Neuronal stem cell (in vitro differentiated cells): ENCODE data around the gene RAB34.

Source experiments
- DNase-seq: peaks from one replicate; pipeline ENCODE4 v3.0.0-alpha.2; 2013; ENCODE audit warnings: low spot score
- H2AFZ ChIP-seq: one replicate; pipeline ENCODE4 v1.6.1; 2013; ENCODE audit warnings: mild to moderate bottlenecking, low read length, inconsistent platforms
- H2AK5ac ChIP-seq: 2 replicates; pipeline ENCODE4 v1.6.1; 2013; ENCODE audit warnings: low read depth, mild to moderate bottlenecking, inconsistent platforms, low read length, moderate library complexity, mixed read lengths
- H2BK120ac ChIP-seq: 2 replicates; pipeline ENCODE4 v1.6.1; 2013; ENCODE audit warnings: low read depth, mild to moderate bottlenecking, inconsistent platforms, low read length, moderate library complexity, mixed read lengths
- H2BK12ac ChIP-seq: one replicate; pipeline ENCODE4 v1.6.1; 2013; ENCODE audit warnings: low read length, inconsistent platforms
- H2BK15ac ChIP-seq: 2 replicates; pipeline ENCODE4 v1.6.1; 2013; ENCODE audit warnings: mild to moderate bottlenecking, low read length, inconsistent platforms, mixed read lengths
- H2BK5ac ChIP-seq: one replicate; pipeline ENCODE4 v1.6.1; 2013; ENCODE audit warnings: inconsistent platforms, mild to moderate bottlenecking, low read length, moderate library complexity
- H3K14ac ChIP-seq: one replicate; pipeline ENCODE4 v1.6.1; 2013; ENCODE audit warnings: low read length, inconsistent platforms
- H3K18ac ChIP-seq: 2 replicates; pipeline ENCODE4 v1.6.1; 2013; ENCODE audit warnings: low read length, inconsistent platforms
- H3K23ac ChIP-seq: 2 replicates; pipeline ENCODE4 v1.6.1; 2013; ENCODE audit warnings: low read depth, mild to moderate bottlenecking, mixed read lengths, low read length, inconsistent platforms; ENCODE audit not compliant: poor library complexity
- H3K27ac ChIP-seq: replicated peaks from 3 replicates; pipeline ENCODE4 v1.5.1; 2013; ENCODE audit warnings: low read length, inconsistent platforms
- H3K27me3 ChIP-seq, 3 experiments: 2 replicates each; pipeline ENCODE4 v1.6.1; 2013; ENCODE audit warnings: low read length in 3 of 3, mild to moderate bottlenecking in 2 of 3, inconsistent platforms in 1 of 3, low read depth in 1 of 3, mixed read lengths in 1 of 3, moderate library complexity in 1 of 3; ENCODE audit not compliant: control insufficient read depth in 3 of 3, insufficient read depth in 3 of 3
- H3K36me3 ChIP-seq, 2 donors: replicated peaks in 1 of 2; 2 replicates each; pipeline ENCODE4 v1.6.1; 2013; ENCODE audit warnings: low read length in 2 of 2; ENCODE audit not compliant: control insufficient read depth in 2 of 2, insufficient read depth in 2 of 2
- H3K4ac ChIP-seq: 2 replicates; pipeline ENCODE4 v1.6.1; 2013; ENCODE audit warnings: inconsistent platforms, mild to moderate bottlenecking, low read length, moderate library complexity
- H3K4me1 ChIP-seq, 2 donors: 1 replicate in 1 of 2; 2 replicates in 1 of 2; pipeline ENCODE4 v1.6.1; 2013; ENCODE audit warnings: low read length in 2 of 2, low read depth in 1 of 2; ENCODE audit not compliant: control insufficient read depth in 2 of 2, insufficient read depth in 1 of 2
- H3K4me2 ChIP-seq: one replicate; pipeline ENCODE4 v1.6.1; 2013; ENCODE audit warnings: mild to moderate bottlenecking, low read length, inconsistent platforms; ENCODE audit not compliant: insufficient read depth, poor library complexity, severe bottlenecking
- H3K4me3 ChIP-seq, 2 donors: 2 replicates each; pipeline ENCODE4 v1.5.1; 2013; ENCODE audit warnings: low read length in 2 of 2, mild to moderate bottlenecking in 2 of 2, inconsistent platforms in 1 of 2, moderate library complexity in 1 of 2
- H3K79me1 ChIP-seq: one replicate; pipeline ENCODE4 v1.6.1; 2013; ENCODE audit warnings: low read depth, mild to moderate bottlenecking, inconsistent platforms, low read length, moderate library complexity
- H3K9ac ChIP-seq: one replicate; pipeline ENCODE4 v1.6.1; 2013; ENCODE audit warnings: mild to moderate bottlenecking, low read depth, low read length, inconsistent platforms; ENCODE audit not compliant: poor library complexity
- H3K9me3 ChIP-seq, 2 donors: replicated peaks in 1 of 2; 2 replicates each; pipeline versions ENCODE3 to v1.6.1; 2013; ENCODE audit warnings: low read length in 2 of 2, mild to moderate bottlenecking in 2 of 2, inconsistent platforms in 1 of 2, low read depth in 1 of 2, mixed read lengths in 1 of 2, moderate library complexity in 1 of 2; ENCODE audit not compliant: control insufficient read depth in 2 of 2, insufficient read depth in 1 of 2
- H4K8ac ChIP-seq: one replicate; pipeline ENCODE4 v1.6.1; 2013; ENCODE audit warnings: low read depth, mild to moderate bottlenecking, inconsistent platforms, low read length, moderate library complexity
- H4K91ac ChIP-seq: one replicate; pipeline ENCODE4 v1.6.1; 2013; ENCODE audit warnings: low read length, low read depth, mild to moderate bottlenecking, inconsistent platforms; ENCODE audit not compliant: poor library complexity
- WGBS, 2 donors: extraction: QIAGEN DNeasy Blood & Tissue Kit; methylation state at CpG; one replicate each; pipeline ENCODE4 v1.1.7; 2013; ENCODE audit warnings: missing lambda C conversion rate in 2 of 2, mixed read lengths in 1 of 2; ENCODE audit not compliant: insufficient read length in 2 of 2, insufficient replicate concordance in 1 of 2; ENCODE audit errors: extremely low coverage in 2 of 2; 5-methylcytosine and 5-hydroxymethylcytosine counted together

RAB34 gene

GRCh38 chr17:28746611-28747050 lies 29.0 kb upstream of the RAB34 start:
- Histone ChIP-seq H3K14ac (no peak overlapping the region), H4K91ac (no peak overlapping the region), H3K4ac (no peak overlapping the region), H2BK15ac (no peak overlapping the region), H3K9me3 (peaks cover 0 to 3% of the 10 kb centered on the region in 2 donors), H3K9ac (peak overlapping the region; percentile 9), H3K27ac (peak overlapping the region; percentile 72), H2BK12ac (no peak overlapping the region), H3K27me3 (no peaks in the 10 kb centered on the region), H3K23ac (peak overlapping the region; percentile 40), H3K4me2 (peak overlapping the region; percentile 52), H2BK120ac (no peak overlapping the region), H4K8ac (no peak overlapping the region), H2BK5ac (peak overlapping the region; percentile 32), H3K4me3 (peak overlapping the region; percentile 9 to 74), H3K36me3 (peaks cover 50 to 72% of the 10 kb centered on the region in 2 donors), H3K18ac (peak overlapping the region; percentile 70), H3K79me1 (peaks cover 27% of the 10 kb centered on the region), H3K4me1 (peaks cover 19 to 30% of the 10 kb centered on the region in 2 donors), H2AK5ac (no peak overlapping the region), H2AFZ (no peak overlapping the region)
- no CpG with 5 or more reads among the region's 5 CpGs for WGBS, 2 donors
- DNase-seq, result no peak

- Histone ChIP-seq H3K27me3 (no peaks in the 10 kb centered on the region), H3K4me2 (peak overlapping the region; percentile 73), H2BK12ac (peak overlapping the region; percentile 65), H3K36me3 (peaks cover 46 to 71% of the 10 kb centered on the region in 2 donors), H2BK5ac (peak overlapping the region; percentile 100), H4K8ac (no peak overlapping the region), H3K79me1 (peaks cover 27% of the 10 kb centered on the region), H3K4ac (peak overlapping the region; percentile 13), H3K23ac (no peak overlapping the region), H2BK15ac (peak overlapping the region; percentile 99), H2BK120ac (peak overlapping the region; percentile 16), H3K14ac (no peak overlapping the region), H4K91ac (no peak overlapping the region), H3K9me3 (peaks cover 0 to 6% of the 10 kb centered on the region in 2 donors), H3K9ac (peak overlapping the region; percentile 95), H3K4me1 (peaks cover 19 to 30% of the 10 kb centered on the region in 2 donors), H3K27ac (peak overlapping the region; percentile 100), H2AFZ (no peak overlapping the region), H3K4me3 (peak overlapping the region; percentile 74 to 98), H2AK5ac (peak overlapping the region; percentile 100), H3K18ac (peak overlapping the region; percentile 100)
- WGBS, 2 donors, result no CpG with 5 or more reads among the region's 4 CpGs
- DNase-seq, result no peak
Measured at GRCh38 chr17:28745786-28746411, 28.2 kb upstream of the RAB34 start.

DNA sequence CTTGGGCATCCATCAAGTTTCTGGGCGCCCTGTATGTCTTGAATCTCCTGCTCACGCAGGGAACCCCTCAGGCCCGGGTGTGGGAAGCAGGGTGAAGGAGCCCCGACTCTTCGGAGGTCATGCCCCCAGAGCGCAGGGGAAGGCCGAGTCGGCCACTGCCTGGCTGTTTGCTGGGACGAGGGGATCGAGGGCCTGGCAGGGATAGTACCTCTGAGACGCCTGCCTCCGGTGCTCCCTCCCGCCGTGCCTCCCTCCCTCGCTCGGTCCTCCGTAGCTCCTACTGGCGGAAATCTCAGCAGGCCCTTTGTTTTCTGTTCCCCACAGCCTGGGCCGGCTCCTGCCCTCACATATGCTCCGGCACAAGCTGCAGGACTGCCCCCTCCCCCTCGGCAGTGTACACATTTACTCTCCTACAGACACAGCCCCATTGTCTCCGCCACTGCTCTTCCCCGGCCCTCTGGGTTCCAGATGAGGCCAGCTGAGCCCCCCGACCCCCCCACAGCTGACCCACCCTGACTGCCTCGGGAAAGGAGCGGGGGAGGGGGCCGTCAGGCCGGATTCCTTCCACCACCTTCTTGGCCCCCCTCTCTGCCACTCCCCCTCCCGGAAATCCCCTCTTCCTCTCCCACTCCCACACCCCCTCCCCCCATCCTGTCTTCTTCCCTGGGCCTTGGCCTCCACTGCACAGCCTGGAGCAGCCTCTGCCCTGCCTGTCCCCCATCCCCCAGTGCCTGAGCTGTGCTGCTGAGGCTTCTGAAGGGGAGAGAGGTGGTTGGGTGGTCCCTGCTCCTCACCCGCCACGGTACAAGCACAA lies 27.5 kb upstream of the RAB34 start:
- Histone ChIP-seq H2BK15ac (peak overlapping the region; percentile 99), H3K27ac (peak overlapping the region; percentile 100), H3K4me3 (peak overlapping the region; percentile 74 to 98), H4K91ac (peak overlapping the region; percentile 66), H2BK12ac (peak overlapping the region; percentile 93), H3K4me2 (peak overlapping the region; percentile 73), H4K8ac (peak overlapping the region; percentile 95), H3K79me1 (peaks cover 27% of the 10 kb centered on the region), H3K4ac (peak overlapping the region; percentile 93), H2AK5ac (peak overlapping the region; percentile 100), H2BK120ac (peak overlapping the region; percentile 100), H2BK5ac (peak overlapping the region; percentile 100), H3K27me3 (no peaks in the 10 kb centered on the region), H2AFZ (no peak overlapping the region), H3K14ac (peak overlapping the region; percentile 91), H3K18ac (peak overlapping the region; percentile 100), H3K4me1 (peaks cover 19 to 26% of the 10 kb centered on the region in 2 donors), H3K9me3 (peaks cover 0 to 9% of the 10 kb centered on the region in 2 donors), H3K23ac (peak overlapping the region; percentile 95), H3K9ac (peak overlapping the region; percentile 95), H3K36me3 (peaks cover 39 to 69% of the 10 kb centered on the region in 2 donors)
- WGBS, 2 donors, result no CpG with 5 or more reads among the region's 31 CpGs
- DNase-seq, result peak; percentile 62
